ENCODE measurements around the gene USP19.
A peak's percentile ranks its signal among the peaks of the same experiment; 100 is the strongest.

DNA sequence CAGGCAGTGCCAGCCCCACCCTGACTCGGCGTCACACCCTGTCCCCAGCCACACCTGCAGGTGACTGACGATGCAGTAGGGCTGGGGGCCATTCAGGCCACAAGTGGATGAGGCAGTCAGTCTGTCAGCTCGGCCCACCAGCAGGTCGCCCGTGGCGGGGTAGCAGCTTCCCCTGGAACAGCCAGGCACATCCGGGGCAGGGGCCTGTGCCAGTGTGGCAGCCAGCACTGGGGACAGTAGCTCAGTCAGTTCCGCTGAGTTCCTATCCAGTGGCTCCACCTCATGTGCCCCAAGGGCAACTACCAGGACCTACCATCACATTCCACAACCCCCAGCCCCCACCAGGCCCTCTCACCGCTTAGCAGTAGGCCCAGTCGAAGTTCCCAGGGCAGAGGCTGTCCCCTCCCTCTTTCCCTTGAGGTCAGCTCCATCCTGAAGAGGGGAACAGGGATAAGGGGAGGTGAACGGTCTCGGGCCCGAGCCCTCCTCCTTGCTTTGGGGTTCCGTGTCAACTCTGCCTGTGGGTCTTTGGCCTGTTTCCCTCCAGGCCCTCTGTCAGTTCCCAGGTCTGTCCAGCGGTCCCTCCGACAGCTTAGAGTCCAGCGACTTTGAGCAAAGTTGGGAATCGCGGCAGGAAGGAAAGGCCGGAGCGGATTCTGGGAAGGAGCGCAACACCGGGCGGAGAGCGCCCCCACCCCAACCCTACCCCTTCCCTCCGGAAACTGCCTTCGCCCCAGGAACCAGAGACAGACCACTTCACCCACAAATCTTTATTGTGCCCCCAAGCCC, 12.0 kb upstream of the USP19 start, which contains the start of gene LAMB2:
- peak in 1 of 2 donors; percentile 59 for TF ChIP-seq POLR2A (IDR thresholded peaks at IDR 0.05)
- TF ChIP-seq, protein P1, sequence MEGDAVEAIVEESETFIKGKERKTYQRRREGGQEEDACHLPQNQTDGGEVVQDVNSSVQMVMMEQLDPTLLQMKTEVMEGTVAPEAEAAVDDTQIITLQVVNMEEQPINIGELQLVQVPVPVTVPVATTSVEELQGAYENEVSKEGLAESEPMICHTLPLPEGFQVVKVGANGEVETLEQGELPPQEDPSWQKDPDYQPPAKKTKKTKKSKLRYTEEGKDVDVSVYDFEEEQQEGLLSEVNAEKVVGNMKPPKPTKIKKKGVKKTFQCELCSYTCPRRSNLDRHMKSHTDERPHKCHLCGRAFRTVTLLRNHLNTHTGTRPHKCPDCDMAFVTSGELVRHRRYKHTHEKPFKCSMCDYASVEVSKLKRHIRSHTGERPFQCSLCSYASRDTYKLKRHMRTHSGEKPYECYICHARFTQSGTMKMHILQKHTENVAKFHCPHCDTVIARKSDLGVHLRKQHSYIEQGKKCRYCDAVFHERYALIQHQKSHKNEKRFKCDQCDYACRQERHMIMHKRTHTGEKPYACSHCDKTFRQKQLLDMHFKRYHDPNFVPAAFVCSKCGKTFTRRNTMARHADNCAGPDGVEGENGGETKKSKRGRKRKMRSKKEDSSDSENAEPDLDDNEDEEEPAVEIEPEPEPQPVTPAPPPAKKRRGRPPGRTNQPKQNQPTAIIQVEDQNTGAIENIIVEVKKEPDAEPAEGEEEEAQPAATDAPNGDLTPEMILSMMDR (IDR thresholded peaks at IDR 0.05): peak in 3 of 12 donors; percentile 2 to 14 (median 10)
